Ectodermal cell (in vitro differentiated cells): ENCODE measurements around the gene KAZN.

Experiments used
- H3K27ac ChIP-seq: 2 replicates; pipeline ENCODE4 v1.7.0; 2013; ENCODE audit warnings: mild to moderate bottlenecking, low read depth, low read length; ENCODE audit not compliant: insufficient read depth, poor library complexity, severe bottlenecking
- H3K27me3 ChIP-seq: 2 replicates; pipeline ENCODE4 v1.7.0; 2013; ENCODE audit warnings: mild to moderate bottlenecking, low read length; ENCODE audit not compliant: insufficient read depth, control insufficient read depth, poor library complexity, severe bottlenecking
- H3K36me3 ChIP-seq: one replicate; pipeline ENCODE4 v1.7.0; 2013; ENCODE audit warnings: low read length; ENCODE audit not compliant: control insufficient read depth, insufficient read depth
- H3K4me1 ChIP-seq: one replicate; pipeline ENCODE4 v1.7.0; 2013; ENCODE audit warnings: low read length; ENCODE audit not compliant: control insufficient read depth, insufficient read depth
- H3K4me3 ChIP-seq: 2 replicates; pipeline ENCODE4 v1.7.0; 2013; ENCODE audit warnings: low read depth, low read length, control low read depth; ENCODE audit not compliant: insufficient read depth
- H3K9me3 ChIP-seq: 2 replicates; pipeline ENCODE4 v1.7.0; 2013; ENCODE audit warnings: mild to moderate bottlenecking, low read length, moderate library complexity; ENCODE audit not compliant: control insufficient read depth
- WGBS, 2 experiments: methylation state at CpG; one replicate each; pipeline ENCODE4 v1.1.7; 2013; ENCODE audit warnings: missing lambda C conversion rate in 2 of 2; 5-methylcytosine and 5-hydroxymethylcytosine counted together

The KAZN gene

GRCh38 chr1:14895727-14896126 is 297.2 kb downstream of the KAZN start:
- peaks cover 4% of the 10 kb centered on the region for H3K4me1 ChIP-seq
- H3K4me3 ChIP-seq, result no peak overlapping the region
- H3K36me3 ChIP-seq, result no peaks in the 10 kb centered on the region
- H3K27me3 ChIP-seq, result no peaks in the 10 kb centered on the region
- H3K27ac ChIP-seq, result no peak overlapping the region
- no peaks in the 10 kb centered on the region for H3K9me3 ChIP-seq
- 90 to 98% methylated on average over 4 of the region's 4 CpGs for WGBS, 2 experiments

GRCh38 chr1:14896381-14897079 is 298.0 kb downstream of the KAZN start:
- Histone ChIP-seq H3K9me3 (no peaks in the 10 kb centered on the region), H3K4me3 (no peak overlapping the region), H3K4me1 (peaks cover 4% of the 10 kb centered on the region), H3K27ac (no peak overlapping the region), H3K36me3 (no peaks in the 10 kb centered on the region), H3K27me3 (no peaks in the 10 kb centered on the region)
- 90% methylated on average over 3 of the region's 3 CpGs for WGBS, 2 experiments

GRCh38 chr1:14897080-14897449 is 298.6 kb downstream of the KAZN start:
- Histone ChIP-seq H3K9me3 (no peaks in the 10 kb centered on the region), H3K4me1 (peaks cover 4% of the 10 kb centered on the region), H3K27ac (no peak overlapping the region), H3K36me3 (no peaks in the 10 kb centered on the region), H3K4me3 (no peak overlapping the region), H3K27me3 (no peaks in the 10 kb centered on the region)

- Histone ChIP-seq H3K27ac (no peak overlapping the region), H3K4me3 (no peak overlapping the region), H3K9me3 (no peaks in the 10 kb centered on the region), H3K27me3 (no peaks in the 10 kb centered on the region), H3K4me1 (peaks cover 4% of the 10 kb centered on the region), H3K36me3 (no peaks in the 10 kb centered on the region)
- WGBS, 2 experiments, result 92 to 97% methylated on average over 3 of the region's 4 CpGs
Observed at GRCh38 chr1:14897547-14897946, 299.1 kb downstream of the KAZN start.

- Histone ChIP-seq H3K27ac (no peak overlapping the region), H3K36me3 (no peaks in the 10 kb centered on the region), H3K9me3 (no peaks in the 10 kb centered on the region), H3K27me3 (no peaks in the 10 kb centered on the region), H3K4me3 (no peak overlapping the region), H3K4me1 (peaks cover 4% of the 10 kb centered on the region)
- WGBS, 2 experiments, result 93 to 95% methylated on average over 6 to 7 of the region's 7 CpGs
Observed at GRCh38 chr1:14897997-14898645, 299.6 kb downstream of the KAZN start.

- peaks cover 4% of the 10 kb centered on the region for H3K4me1 ChIP-seq
- H3K4me3 ChIP-seq, result no peak overlapping the region
- H3K27me3 ChIP-seq, result no peaks in the 10 kb centered on the region
- H3K9me3 ChIP-seq, result no peaks in the 10 kb centered on the region
- H3K27ac ChIP-seq, result no peak overlapping the region
- 87 to 88% methylated on average over 11 of the region's 11 CpGs for WGBS, 2 experiments
- H3K36me3 ChIP-seq, result no peaks in the 10 kb centered on the region
Observed at GRCh38 chr1:14899686-14900085, 301.2 kb downstream of the KAZN start.

- H3K36me3 ChIP-seq, result no peaks in the 10 kb centered on the region
- peaks cover 2% of the 10 kb centered on the region for H3K4me1 ChIP-seq
- no peak overlapping the region for H3K4me3 ChIP-seq
- H3K27ac ChIP-seq, result no peak overlapping the region
- no peaks in the 10 kb centered on the region for H3K27me3 ChIP-seq
- WGBS, 2 experiments, result 75 to 80% methylated on average over 8 of the region's 8 CpGs
- no peaks in the 10 kb centered on the region for H3K9me3 ChIP-seq
Observed at GRCh38 chr1:14901371-14901954, 303.0 kb downstream of the KAZN start.

GRCh38 chr1:14903922-14904321 is 305.4 kb downstream of the KAZN start:
- Histone ChIP-seq H3K27ac (no peak overlapping the region), H3K9me3 (no peaks in the 10 kb centered on the region), H3K27me3 (no peaks in the 10 kb centered on the region), H3K4me3 (no peak overlapping the region), H3K4me1 (peaks cover 5% of the 10 kb centered on the region), H3K36me3 (no peaks in the 10 kb centered on the region)
- WGBS, 2 experiments, result 94 to 96% methylated on average over 13 of the region's 13 CpGs

GRCh38 chr1:14906665-14907064 is 308.2 kb downstream of the KAZN start:
- H3K4me1 ChIP-seq, result peaks cover 5% of the 10 kb centered on the region
- no peak overlapping the region for H3K27ac ChIP-seq
- WGBS, 2 experiments, result 89 to 90% methylated on average over 6 of the region's 6 CpGs
- no peak overlapping the region for H3K4me3 ChIP-seq
- no peaks in the 10 kb centered on the region for H3K36me3 ChIP-seq
- no peaks in the 10 kb centered on the region for H3K27me3 ChIP-seq
- no peaks in the 10 kb centered on the region for H3K9me3 ChIP-seq

GRCh38 chr1:14907416-14907815 is 308.9 kb downstream of the KAZN start:
- no peaks in the 10 kb centered on the region for H3K9me3 ChIP-seq
- H3K27ac ChIP-seq, result no peak overlapping the region
- 93 to 95% methylated on average over 5 of the region's 5 CpGs for WGBS, 2 experiments
- peaks cover 5% of the 10 kb centered on the region for H3K4me1 ChIP-seq
- no peaks in the 10 kb centered on the region for H3K27me3 ChIP-seq
- no peak overlapping the region for H3K4me3 ChIP-seq
- H3K36me3 ChIP-seq, result no peaks in the 10 kb centered on the region
